SK-N-SH (cell line): ENCODE data around the gene SIX2. TPM values are rescaled to one million over a fixed set of nuclear protein-coding genes. Genes with fewer than 3 reads are reported as not detected.

Source experiments
- CTCF ChIA-PET: fragments of 300-600, 350-600 bp; formaldehyde crosslinking; extraction: SDS; loops from one replicate; lab custom pipeline; 2021; lab: Yijun Ruan, JAX
- POLR2A ChIA-PET: fragments of 350-600 bp; sonication (Branson Sonifier 250); formaldehyde crosslinking; extraction: SDS; loops from one replicate; lab custom pipeline; 2020; ENCODE audit warnings: antibody characterized with exemption, inconsistent platforms; lab: Yijun Ruan, JAX
- DNase-seq: peaks from one replicate; pipeline ENCODE4 v3.0.0; 2012
- H2AFZ ChIP-seq: fragments of 200-600 bp; sonication (generic); 2 replicates; pipeline ENCODE4 v1.8.1; 2016; ENCODE audit warnings: antibody characterized with exemption, mild to moderate bottlenecking, low read depth
- H3F3A ChIP-seq: fragments of 200-600 bp; sonication (generic); replicated peaks from 2 replicates; pipeline ENCODE3; 2016; ENCODE audit warnings: antibody characterized with exemption, mild to moderate bottlenecking; ENCODE audit not compliant: insufficient read depth
- H3K27ac ChIP-seq, 2 experiments: fragments of 200-500 bp in 1 of 2; fragments of 200-600 bp in 1 of 2; sonication (Bioruptor generic) in 1 of 2; sonication (generic), shearing (Covaris generic) in 1 of 2; 2 replicates each; pipeline versions ENCODE4 v1.5.1 to v1.6.1; 2014 to 2016; ENCODE audit warnings: low read depth in 2 of 2, inconsistent platforms in 1 of 2, low read length in 1 of 2, mild to moderate bottlenecking in 1 of 2, mixed read lengths in 1 of 2
- H3K27me3 ChIP-seq: fragments of 200-600 bp; sonication (generic), shearing (Covaris generic); 2 replicates; pipeline ENCODE4 v1.6.1; 2016; ENCODE audit warnings: mixed run types; ENCODE audit not compliant: insufficient read depth
- H3K36me3 ChIP-seq, 2 experiments: fragments of 200-500 bp in 1 of 2; fragments of 200-600 bp in 1 of 2; sonication (Bioruptor generic) in 1 of 2; sonication (generic) in 1 of 2; replicated peaks in 1 of 2; 2 replicates each; pipeline versions ENCODE3 to v1.5.1; 2014 to 2016; ENCODE audit warnings: low read length in 1 of 2, mild to moderate bottlenecking in 1 of 2; ENCODE audit not compliant: insufficient read depth in 2 of 2, control insufficient read depth in 1 of 2
- H3K4me1 ChIP-seq, 2 experiments: fragments of 200-500 bp in 1 of 2; fragments of 200-600 bp in 1 of 2; sonication (Bioruptor generic) in 1 of 2; sonication (generic), shearing (Covaris generic) in 1 of 2; 2 replicates each; pipeline versions ENCODE4 v1.5.1 to v1.6.1; 2014 to 2016; ENCODE audit warnings: low read depth in 1 of 2, low read length in 1 of 2, mixed run types in 1 of 2; ENCODE audit not compliant: insufficient read depth in 2 of 2, control insufficient read depth in 1 of 2
- H3K4me2 ChIP-seq: fragments of 200-600 bp; sonication (generic), shearing (Covaris generic); 2 replicates; pipeline ENCODE4 v1.6.1; 2017; ENCODE audit warnings: mixed run types
- H3K4me3 ChIP-seq, 2 experiments: fragments of 200-500 bp in 1 of 2; fragments of 200-600 bp in 1 of 2; sonication (Bioruptor generic) in 1 of 2; sonication (generic), shearing (Covaris generic) in 1 of 2; 2 replicates each; pipeline versions ENCODE4 v1.5.1 to v1.8.1; 2014 to 2016; ENCODE audit warnings: low read depth in 2 of 2, inconsistent platforms in 1 of 2, low read length in 1 of 2, mild to moderate bottlenecking in 1 of 2, mixed read lengths in 1 of 2, moderate library complexity in 1 of 2
- H3K79me2 ChIP-seq: fragments of 200-600 bp; sonication (generic); 2 replicates; pipeline ENCODE4 v1.8.1; 2017; ENCODE audit warnings: mild to moderate bottlenecking; ENCODE audit not compliant: insufficient read depth
- H3K9ac ChIP-seq: fragments of 200-600 bp; sonication (generic); 2 replicates; pipeline ENCODE4 v1.6.1; 2017; ENCODE audit warnings: mixed run types
- H3K9me2 ChIP-seq: fragments of 200-600 bp; sonication (generic); 2 replicates; pipeline ENCODE4 v1.6.1; 2017; ENCODE audit warnings: mixed run types
- H3K9me3 ChIP-seq: fragments of 200-600 bp; sonication (generic); 2 replicates; pipeline ENCODE4 v1.6.1; 2017; ENCODE audit warnings: mixed run types, mild to moderate bottlenecking, moderate library complexity
- H4K20me1 ChIP-seq: fragments of 200-600 bp; sonication (generic); 2 replicates; pipeline ENCODE4 v1.6.1; 2017; ENCODE audit warnings: mild to moderate bottlenecking, mixed run types; ENCODE audit not compliant: insufficient read depth
- EP300 ChIP-seq, 2 experiments: IDR thresholded peaks; 2 replicates each; pipeline versions ENCODE4 v1.4.0 to v1.6.1; 2012; ENCODE audit warnings: borderline replicate concordance in 1 of 2, low read depth in 1 of 2, low read length in 1 of 2
- FOXJ3 ChIP-seq: sonication (generic); formaldehyde crosslinking; IDR thresholded peaks from 2 replicates; pipeline ENCODE4 v1.5.1; 2020; ENCODE audit warnings: mild to moderate bottlenecking, missing genetic modification reagents
- GABPA ChIP-seq: IDR thresholded peaks from 2 replicates; pipeline ENCODE4 v1.4.0; 2012; ENCODE audit warnings: low read depth, mild to moderate bottlenecking
- GATA2 ChIP-seq: sonication (generic); formaldehyde crosslinking; IDR thresholded peaks from 2 replicates; pipeline ENCODE4 v1.5.0; 2020; ENCODE audit warnings: mild to moderate bottlenecking, missing genetic modification reagents
- IRF3 ChIP-seq: fragments of 150-350 bp; IDR thresholded peaks from 2 replicates; pipeline ENCODE4 v1.6.1; 2016; ENCODE audit warnings: mild to moderate bottlenecking, low read depth, low read length
- MEF2A ChIP-seq: IDR thresholded peaks from 2 replicates; pipeline ENCODE4 v1.4.0; 2012; ENCODE audit warnings: low read depth, borderline replicate concordance
- MXI1 ChIP-seq: IDR thresholded peaks from 2 replicates; pipeline ENCODE4 v1.6.1; 2012; ENCODE audit warnings: mild to moderate bottlenecking, low read depth, low read length, improper control_type of control experiment
- NFIC ChIP-seq: IDR thresholded peaks from 2 replicates; pipeline ENCODE4 v1.4.0; 2012; ENCODE audit warnings: borderline replicate concordance
- NRF1 ChIP-seq: IDR thresholded peaks from 2 replicates; pipeline ENCODE4 v1.6.1; 2012; ENCODE audit warnings: low read depth, mild to moderate bottlenecking, low read length
- POLR2AphosphoS5 ChIP-seq: IDR thresholded peaks from 2 replicates; pipeline ENCODE4 v1.6.1; 2012; ENCODE audit warnings: low read depth, low read length
- RAD21 ChIP-seq: IDR thresholded peaks from 2 replicates; pipeline ENCODE4 v1.6.1; 2012; ENCODE audit warnings: mild to moderate bottlenecking, low read length
- RCOR1 ChIP-seq: fragments of 150-350 bp; IDR thresholded peaks from 2 replicates; pipeline ENCODE4 v1.6.1; 2017; ENCODE audit warnings: antibody characterized with exemption, low read length
- REST ChIP-seq: IDR thresholded peaks from 2 replicates; pipeline ENCODE4 v1.6.1; 2012; ENCODE audit warnings: mild to moderate bottlenecking, low read depth, low read length, moderate library complexity
- SMC3 ChIP-seq: IDR thresholded peaks from 2 replicates; pipeline ENCODE4 v1.6.1; 2012; ENCODE audit warnings: low read depth, low read length, improper control_type of control experiment
- TAF1 ChIP-seq: IDR thresholded peaks from 2 replicates; pipeline ENCODE4 v1.6.1; 2012; ENCODE audit warnings: low read depth, mild to moderate bottlenecking, low read length, moderate library complexity, borderline replicate concordance
- TCF12 ChIP-seq: IDR thresholded peaks from 2 replicates; pipeline ENCODE4 v1.4.0; 2012
- YY1 ChIP-seq: IDR thresholded peaks from 2 replicates; pipeline ENCODE4 v1.4.0; 2012; ENCODE audit warnings: low read depth, mild to moderate bottlenecking
- WGBS: methylation state at CpG from one replicate; pipeline ENCODE4 v1.1.6; 2017; ENCODE audit warnings: low lambda C conversion rate; 5-methylcytosine and 5-hydroxymethylcytosine counted together
- polyA plus RNA-seq, 3 experiments: library from polyadenylated mRNA; depleted of rRNA; stranded (reverse); fragments of >200 nt; gene quantifications; 2 replicates each; pipeline ENCODE4 v1.2.3, GENCODE V29; 2012

SIX2 gene
- polyA plus RNA-seq, 1 of the 3 experiments (the other 2 are of a cell fraction), result 0.76 TPM

- no peak for TF ChIP-seq TAF1
- no peak for TF ChIP-seq MEF2A
- TF ChIP-seq RAD21, result no peak
- TF ChIP-seq IRF3, result no peak
- no peak for TF ChIP-seq RCOR1
- no peak for TF ChIP-seq NRF1
- TF ChIP-seq SMC3, result no peak
- no peak for TF ChIP-seq GATA2 (CRISPR knock-in tag)
- TF ChIP-seq MXI1, result no peak
- TF ChIP-seq NFIC, result no peak
- no peak for TF ChIP-seq GABPA
- TF ChIP-seq REST, result no peak
- Histone ChIP-seq H3K27me3 (no peaks in the 10 kb centered on the region), H3K9ac (no peak overlapping the region), H3K27ac (no peak overlapping the region), H3K36me3 (no peaks in the 10 kb centered on the region), H3K4me2 (no peak overlapping the region), H3K4me3 (no peak overlapping the region), H3F3A (no peaks in the 10 kb centered on the region), H3K9me3 (no peaks in the 10 kb centered on the region), H3K4me1 (peaks cover 0 to 39% of the 10 kb centered on the region in 2 experiments; a peak in 2 of 4 replicates), H4K20me1 (no peaks in the 10 kb centered on the region), H3K79me2 (no peaks in the 10 kb centered on the region), H3K9me2 (no peaks in the 10 kb centered on the region), H2AFZ (no peak overlapping the region)
- POLR2A ChIA-PET, result no interaction called here
- 73% methylated on average over 8 of the region's 8 CpGs for WGBS
- no peak for DNase-seq
- CTCF ChIA-PET, result interaction anchor here (0.6 to 3.3 kb wide), 3 partner anchors 72 to 441 kb away, joined by 3 to 21 read pairs (median 16); no protein-coding TSS in a partner anchor
Measured at GRCh38 chr2:45053966-45054365, 44.7 kb upstream of the SIX2 start.

GRCh38 chr2:45052388-45052928 lies 43.2 kb upstream of the SIX2 start:
- ChIA-PET POLR2A (interaction anchor here (0.6 kb wide), 1 partner anchor 1893 kb away, joined by 3 read pairs; no protein-coding TSS in a partner anchor), CTCF (interaction anchor here (0.6 to 1.3 kb wide), 4 partner anchors 37 to 442 kb away, joined by 3 read pairs; no protein-coding TSS in a partner anchor)
- WGBS, result 64% methylated on average over 5 of the region's 5 CpGs
- H3K9ac ChIP-seq, result no peak overlapping the region
- no peak for DNase-seq
- H2AFZ ChIP-seq, result no peak overlapping the region
- H3K79me2 ChIP-seq, result no peaks in the 10 kb centered on the region
- H3K4me1 ChIP-seq, result peaks cover 0 to 39% of the 10 kb centered on the region in 2 experiments; a peak in 2 of 4 replicates
- no peaks in the 10 kb centered on the region for H3K36me3 ChIP-seq
- no peaks in the 10 kb centered on the region for H3F3A ChIP-seq
- H3K4me3 ChIP-seq, result no peak overlapping the region
- no peak overlapping the region for H3K27ac ChIP-seq
- H4K20me1 ChIP-seq, result no peaks in the 10 kb centered on the region
- TF ChIP-seq MXI1, result peak; percentile 81; the same call in 1 of the 2 replicates
- TF ChIP-seq EP300 (IDR thresholded peaks at IDR 0.05; ENCODE audit: borderline replicate concordance in 1 of 2, low read depth in 1 of 2, low read length in 1 of 2), result peak in 1 of 2 experiments; percentile 83; a peak in 1 of 4 replicates
- TF ChIP-seq RAD21, result peak; percentile 25; the same call in 1 of the 2 replicates
- TF ChIP-seq YY1, result no peak
- TF ChIP-seq FOXJ3 (CRISPR knock-in tag), result peak; percentile 88
- TF ChIP-seq POLR2AphosphoS5, result no peak
- peak; percentile 79; the same call in 1 of the 2 replicates for TF ChIP-seq RCOR1
- no peak for TF ChIP-seq TCF12
- peak; percentile 94 for TF ChIP-seq GATA2 (CRISPR knock-in tag)
- H3K9me2 ChIP-seq, result no peaks in the 10 kb centered on the region
- no peaks in the 10 kb centered on the region for H3K9me3 ChIP-seq
- H3K4me2 ChIP-seq, result no peak overlapping the region
- no peaks in the 10 kb centered on the region for H3K27me3 ChIP-seq
